Islet of Langerhans (tissue), 1 donor: Measurements from ENCODE around the gene PCYT1A.

Source experiments
- FAIRE-seq: peaks from one replicate; lab custom pipeline; 2011; peaks lifted over from hg19 to GRCh38; lab: Jason Lieb, UNC

PCYT1A gene

GRCh38 chr3:196235452-196236122 lies 51.9 kb downstream of the PCYT1A start:
- no peak for FAIRE-seq

- FAIRE-seq, result no peak
Observed at GRCh38 chr3:196232882-196233251, 54.7 kb downstream of the PCYT1A start.

GRCh38 chr3:196232154-196232881 lies 55.2 kb downstream of the PCYT1A start:
- no peak for FAIRE-seq

- no peak for FAIRE-seq
Observed at GRCh38 chr3:196227629-196228493, 59.7 kb downstream of the PCYT1A start.

GRCh38 chr3:196227121-196227561 lies 60.4 kb downstream of the PCYT1A start:
- FAIRE-seq, result no peak

DNA sequence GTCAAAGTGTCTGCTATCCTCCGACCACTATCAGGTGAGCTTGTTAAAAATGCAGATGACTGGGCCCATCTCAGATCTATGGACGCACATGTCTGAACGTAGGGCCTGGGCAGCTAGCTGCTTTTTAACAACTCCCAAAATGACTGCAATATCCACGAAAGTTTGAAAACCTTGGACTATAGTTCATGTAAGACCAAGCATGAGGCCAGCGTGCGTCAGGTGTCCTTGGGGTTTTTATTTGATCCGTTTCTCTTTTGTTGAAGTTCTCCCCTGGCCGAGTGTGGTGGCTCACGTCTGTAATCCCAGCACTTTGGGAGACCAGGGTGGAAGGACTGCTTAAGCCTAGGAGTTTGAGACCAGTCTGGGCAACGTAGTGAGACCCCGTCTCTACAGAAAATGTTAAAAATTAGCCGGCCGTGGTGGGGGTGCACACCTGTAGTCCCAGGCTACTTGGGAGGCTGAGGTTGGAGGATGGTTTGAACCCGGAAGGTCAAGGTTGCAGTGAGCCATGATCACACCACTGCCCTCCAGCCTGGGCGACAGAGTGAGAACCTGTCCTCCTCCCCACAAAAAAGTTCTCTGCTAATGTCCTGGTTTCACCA lies 61.7 kb downstream of the PCYT1A start:
- no peak for FAIRE-seq

GRCh38 chr3:196225086-196225485 lies 62.4 kb downstream of the PCYT1A start:
- FAIRE-seq, result no peak

DNA sequence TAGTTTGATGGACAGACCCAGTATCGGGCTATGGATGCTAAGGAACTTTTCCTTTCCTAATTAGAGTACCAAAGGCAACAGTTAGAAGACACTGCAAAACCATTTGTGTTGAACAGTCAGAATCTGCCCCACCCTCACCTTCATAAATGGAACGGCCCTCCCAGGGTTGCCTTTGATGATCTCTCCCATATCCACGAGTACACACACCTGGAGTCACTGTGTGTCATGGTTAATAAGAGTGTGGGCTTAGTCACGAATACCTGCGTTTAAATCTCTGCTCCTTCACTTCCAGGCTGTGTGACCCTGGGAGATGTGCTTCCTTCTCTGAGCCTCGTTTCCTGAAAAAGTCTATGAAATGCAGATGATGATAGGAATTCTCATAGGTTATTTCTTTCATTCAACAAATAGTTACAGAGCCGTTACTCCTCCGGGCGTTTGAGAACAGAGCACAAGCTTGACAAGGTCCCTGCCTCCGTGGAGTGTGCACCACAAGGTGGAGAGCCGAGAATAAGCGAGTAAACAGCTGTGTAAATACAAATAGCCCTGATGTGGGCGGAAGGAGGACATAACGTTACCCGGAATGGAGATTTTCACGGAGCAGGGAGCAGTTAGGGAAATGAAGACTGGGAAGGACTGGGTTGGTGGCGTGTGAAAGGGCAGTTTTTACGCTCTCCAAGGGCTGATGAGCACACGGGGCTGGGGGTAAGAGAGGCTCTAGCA lies 64.5 kb downstream of the PCYT1A start:
- FAIRE-seq, result no peak

DNA sequence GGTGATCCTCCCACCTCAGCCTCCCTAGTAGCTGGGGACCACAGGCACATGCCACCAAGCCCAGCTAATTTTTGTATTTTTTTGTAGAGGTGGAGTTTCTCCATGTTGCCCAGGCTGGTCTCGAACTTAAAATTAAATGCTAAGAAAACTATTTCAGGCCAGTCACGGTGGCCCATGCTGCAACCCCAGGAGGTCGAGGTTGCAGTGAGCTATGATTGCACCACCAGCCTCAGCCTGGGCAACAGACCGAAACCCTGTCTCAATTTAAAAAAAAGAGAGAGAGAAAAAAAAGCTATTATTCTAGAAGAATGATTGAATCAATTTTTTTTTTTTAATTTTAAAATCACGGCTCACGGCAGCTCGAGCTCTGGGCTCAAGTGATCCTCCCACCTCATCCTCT lies 66.5 kb downstream of the PCYT1A start:
- FAIRE-seq, result no peak

- FAIRE-seq, result no peak
Observed at GRCh38 chr3:196220587-196220986, 66.9 kb downstream of the PCYT1A start.

DNA sequence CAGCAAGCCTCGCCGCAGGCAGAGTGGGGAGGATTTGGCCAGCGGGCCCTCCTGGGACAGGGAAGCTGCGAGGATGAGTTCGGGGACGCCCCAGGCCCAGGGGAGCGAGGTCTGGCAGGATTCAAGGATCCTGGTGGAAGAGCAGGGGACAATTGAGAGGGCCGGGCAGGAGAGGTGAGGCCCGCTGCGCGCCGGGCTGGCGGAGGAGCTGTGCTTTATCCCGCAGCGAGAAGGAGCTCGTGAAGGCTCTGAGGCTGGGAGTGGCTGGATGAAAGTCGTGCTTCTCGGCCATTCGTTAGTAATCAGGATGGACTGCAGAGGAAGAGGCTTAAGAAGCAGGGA lies 67.6 kb downstream of the PCYT1A start:
- no peak for FAIRE-seq

GRCh38 chr3:196219194-196219969 lies 68.1 kb downstream of the PCYT1A start:
- no peak for FAIRE-seq

DNA sequence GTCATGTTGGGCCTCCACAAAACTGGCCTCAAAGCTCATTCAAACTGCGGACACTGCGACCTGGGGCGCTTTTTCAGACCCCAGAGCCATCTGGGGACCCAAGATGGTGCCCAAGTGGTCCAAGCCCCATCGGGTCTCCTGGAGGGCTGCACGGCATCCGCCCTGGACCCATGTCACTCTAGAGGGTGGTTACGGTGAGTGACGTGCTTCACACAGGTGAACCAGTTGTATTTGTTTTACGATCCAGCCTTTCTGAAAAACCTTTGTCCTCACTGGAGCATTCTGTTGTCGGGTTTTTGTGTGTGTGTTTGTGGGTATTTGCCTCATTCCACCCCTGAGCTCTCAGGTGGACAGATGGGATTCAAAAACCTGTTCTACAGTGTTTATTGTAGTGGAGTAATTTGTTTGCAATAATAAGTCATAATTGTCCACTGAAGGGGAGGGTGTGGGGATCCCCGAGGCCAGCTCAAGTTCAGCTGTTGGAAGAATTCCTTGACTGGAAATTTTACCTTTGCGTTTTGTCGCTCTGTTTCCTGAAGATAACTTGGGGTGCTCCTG lies 69.3 kb downstream of the PCYT1A start:
- FAIRE-seq, result no peak

GRCh38 chr3:196217307-196218154 lies 70.0 kb downstream of the PCYT1A start:
- no peak for FAIRE-seq

- FAIRE-seq, result no peak
Observed at GRCh38 chr3:196216681-196217211, 70.8 kb downstream of the PCYT1A start.

- FAIRE-seq, result no peak
Observed at GRCh38 chr3:196216089-196216564, 71.4 kb downstream of the PCYT1A start, which contains the start of gene SLC51A. Gene SLC51A (plus strand): TSS chr3:196216534. CDS start chr3:196216713, 179 bp downstream.

- FAIRE-seq, result no peak
Observed at GRCh38 chr3:196215493-196216020, 72.0 kb downstream of the PCYT1A start.

DNA sequence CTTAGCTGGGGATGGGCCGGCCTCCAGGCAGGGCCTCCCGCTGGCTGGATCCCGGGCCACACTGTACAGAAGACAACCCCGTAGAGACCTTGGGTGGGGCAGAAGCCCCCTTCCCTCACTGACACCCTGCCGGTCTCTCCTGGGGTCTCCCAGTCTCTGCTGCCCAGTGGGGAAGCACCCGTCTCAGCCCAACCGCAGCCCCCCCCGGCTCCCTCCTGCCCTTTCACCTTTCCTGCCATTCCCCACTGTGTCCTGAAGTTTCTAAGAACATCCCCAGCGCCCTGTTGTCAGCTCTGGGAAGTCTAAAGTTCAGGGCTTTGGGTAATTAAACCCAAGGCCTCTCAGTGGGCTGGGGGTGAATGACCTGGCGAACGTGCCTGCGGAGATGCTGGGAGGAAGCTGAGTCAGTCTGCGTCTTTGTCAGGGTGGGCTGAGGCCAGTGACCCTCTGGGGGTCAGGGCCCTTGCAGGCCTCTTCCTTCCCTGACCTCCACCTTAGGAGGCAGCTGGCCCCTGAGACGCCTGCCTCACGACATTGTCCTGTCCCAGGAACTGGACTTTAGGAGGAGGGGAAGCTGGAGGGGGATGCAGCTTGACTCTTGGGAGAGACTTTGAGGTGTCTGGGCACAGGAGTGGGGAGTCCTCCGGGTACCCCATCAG lies 72.6 kb downstream of the PCYT1A start:
- no peak for FAIRE-seq
